ENCODE results near the gene TYW1B. TPM values are rescaled to one million over a fixed set of nuclear protein-coding genes. Genes with fewer than 3 reads are reported as not detected.
"Not testable (repeated sequence)": the region's sequence is repeated elsewhere in the genome, so short reads cannot be mapped to it uniquely, and the experiment has no call there.

TYW1B gene
- total RNA-seq, 1 donor from 2014 or later = 2.3 TPM

DNA sequence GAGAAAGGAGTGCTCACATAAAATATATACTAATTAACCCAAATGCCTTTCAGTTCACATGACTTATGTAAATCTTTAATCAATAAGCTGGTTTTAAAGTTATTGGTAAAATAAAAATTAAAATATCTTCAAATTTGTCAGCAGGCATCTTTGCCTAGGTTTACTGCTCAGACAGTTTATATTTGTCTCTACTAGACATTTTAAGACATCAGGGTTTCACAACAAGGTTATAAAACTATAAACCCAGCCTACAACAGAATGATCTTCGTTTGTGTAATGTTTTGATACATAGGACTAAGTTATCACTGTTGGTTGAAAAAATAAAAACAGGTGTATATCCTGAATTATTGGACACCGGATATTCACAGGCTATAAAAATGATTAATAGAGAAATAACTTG, 67.4 kb downstream of the TYW1B start:
- TF ChIP-seq, protein P1, sequence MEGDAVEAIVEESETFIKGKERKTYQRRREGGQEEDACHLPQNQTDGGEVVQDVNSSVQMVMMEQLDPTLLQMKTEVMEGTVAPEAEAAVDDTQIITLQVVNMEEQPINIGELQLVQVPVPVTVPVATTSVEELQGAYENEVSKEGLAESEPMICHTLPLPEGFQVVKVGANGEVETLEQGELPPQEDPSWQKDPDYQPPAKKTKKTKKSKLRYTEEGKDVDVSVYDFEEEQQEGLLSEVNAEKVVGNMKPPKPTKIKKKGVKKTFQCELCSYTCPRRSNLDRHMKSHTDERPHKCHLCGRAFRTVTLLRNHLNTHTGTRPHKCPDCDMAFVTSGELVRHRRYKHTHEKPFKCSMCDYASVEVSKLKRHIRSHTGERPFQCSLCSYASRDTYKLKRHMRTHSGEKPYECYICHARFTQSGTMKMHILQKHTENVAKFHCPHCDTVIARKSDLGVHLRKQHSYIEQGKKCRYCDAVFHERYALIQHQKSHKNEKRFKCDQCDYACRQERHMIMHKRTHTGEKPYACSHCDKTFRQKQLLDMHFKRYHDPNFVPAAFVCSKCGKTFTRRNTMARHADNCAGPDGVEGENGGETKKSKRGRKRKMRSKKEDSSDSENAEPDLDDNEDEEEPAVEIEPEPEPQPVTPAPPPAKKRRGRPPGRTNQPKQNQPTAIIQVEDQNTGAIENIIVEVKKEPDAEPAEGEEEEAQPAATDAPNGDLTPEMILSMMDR (IDR thresholded peaks at IDR 0.05) = no peak
- no peak overlapping the region for H3K4me3 Mint-ChIP-seq (ENCODE audit: unreplicated experiment)
- DNase-seq (ENCODE audit: extremely low spot score, unreplicated experiment) = no peak
- no peak overlapping the region for H3K27ac Mint-ChIP-seq (ENCODE audit: unreplicated experiment)
- no peaks in the 10 kb centered on the region for H3K4me1 Mint-ChIP-seq (ENCODE audit: unreplicated experiment)
- no peaks in the 10 kb centered on the region for H3K27me3 Mint-ChIP-seq (ENCODE audit: unreplicated experiment)
- peaks cover 6% of the 10 kb centered on the region for H3K36me3 Mint-ChIP-seq (ENCODE audit: unreplicated experiment)
- peaks cover 17% of the 10 kb centered on the region for H3K9me3 Mint-ChIP-seq (ENCODE audit: unreplicated experiment)

DNA sequence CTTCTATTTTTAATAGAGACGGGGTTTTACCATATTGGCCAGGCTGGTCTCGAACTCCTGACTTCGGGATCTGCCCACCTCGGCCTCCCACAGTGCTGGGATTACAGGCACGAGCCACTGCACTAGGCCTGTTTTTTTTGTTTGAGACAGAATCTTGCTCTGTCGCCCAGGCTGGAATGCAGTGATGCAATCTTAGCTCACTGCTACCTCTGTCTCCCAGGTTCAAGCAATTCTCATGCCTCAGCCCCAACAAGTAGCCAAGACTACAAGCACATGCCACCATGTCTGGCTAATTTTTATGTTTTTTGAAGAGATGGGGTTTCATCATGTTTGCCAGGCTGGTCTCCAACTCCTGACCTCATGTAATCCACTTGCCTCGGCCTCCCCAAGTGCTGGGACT, 73.7 kb downstream of the TYW1B start:
- no peak for DNase-seq (ENCODE audit: extremely low spot score, unreplicated experiment)
- TF ChIP-seq, protein P1 (IDR thresholded peaks at IDR 0.05) = no peak
- no peaks in the 10 kb centered on the region for H3K4me1 Mint-ChIP-seq (ENCODE audit: unreplicated experiment)
- peaks cover 8% of the 10 kb centered on the region for H3K9me3 Mint-ChIP-seq (ENCODE audit: unreplicated experiment)
- peaks cover 6% of the 10 kb centered on the region for H3K36me3 Mint-ChIP-seq (ENCODE audit: unreplicated experiment)
- no peaks in the 10 kb centered on the region for H3K27me3 Mint-ChIP-seq (ENCODE audit: unreplicated experiment)
- H3K27ac Mint-ChIP-seq (ENCODE audit: unreplicated experiment) = no peak overlapping the region
- no peak overlapping the region for H3K4me3 Mint-ChIP-seq (ENCODE audit: unreplicated experiment)

DNA sequence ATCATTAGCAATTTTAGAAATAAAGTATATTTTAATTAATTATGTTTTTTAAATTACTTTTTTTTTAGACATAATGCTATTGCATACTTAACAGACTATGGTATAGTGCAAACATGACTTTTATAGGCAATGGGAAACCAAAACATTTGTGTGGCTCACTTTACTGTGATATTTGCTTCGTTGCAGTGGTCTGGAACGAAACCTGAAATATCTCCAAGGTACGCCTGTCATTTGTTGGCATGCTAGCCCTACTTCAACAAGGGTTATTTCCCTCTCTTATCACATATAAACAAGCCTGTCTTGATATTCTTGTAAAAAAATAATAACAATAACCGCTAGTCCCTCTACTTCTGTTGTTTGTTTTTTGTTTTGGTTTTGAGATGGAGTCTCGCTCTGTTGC, 74.2 kb downstream of the TYW1B start:
- Mint-ChIP-seq H3K27ac (ENCODE audit: unreplicated experiment) (no peak overlapping the region), H3K4me1 (ENCODE audit: unreplicated experiment) (no peaks in the 10 kb centered on the region), H3K4me3 (ENCODE audit: unreplicated experiment) (no peak overlapping the region), H3K27me3 (ENCODE audit: unreplicated experiment) (no peaks in the 10 kb centered on the region), H3K36me3 (ENCODE audit: unreplicated experiment) (peaks cover 5% of the 10 kb centered on the region), H3K9me3 (ENCODE audit: unreplicated experiment) (peaks cover 5% of the 10 kb centered on the region)
- TF ChIP-seq, protein P1 (IDR thresholded peaks at IDR 0.05) = no peak
- no peak for DNase-seq (ENCODE audit: extremely low spot score, unreplicated experiment)

DNA sequence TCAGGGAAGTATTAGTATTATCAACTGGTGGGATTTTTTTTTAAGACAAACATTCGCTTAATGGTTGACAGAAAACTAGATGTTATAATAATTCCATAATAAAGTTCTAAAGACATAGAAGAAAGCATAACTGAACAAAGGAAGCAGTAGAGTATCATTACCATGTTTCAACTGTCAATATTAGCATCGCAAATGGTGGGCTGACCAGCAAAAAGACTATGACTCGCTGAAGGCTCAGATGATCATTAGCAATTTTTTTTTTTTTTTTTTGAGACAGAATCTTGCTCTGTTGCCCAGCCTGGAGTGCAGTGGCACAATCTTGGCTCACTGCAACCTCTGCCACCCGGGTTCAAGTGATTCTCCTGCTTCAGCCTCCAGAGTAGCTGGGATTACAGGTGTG, 74.8 kb downstream of the TYW1B start:
- not testable (repeated sequence) for H3K4me3 Mint-ChIP-seq (ENCODE audit: unreplicated experiment); H3K27me3 Mint-ChIP-seq (ENCODE audit: unreplicated experiment); H3K36me3 Mint-ChIP-seq (ENCODE audit: unreplicated experiment); H3K4me1 Mint-ChIP-seq (ENCODE audit: unreplicated experiment); H3K27ac Mint-ChIP-seq (ENCODE audit: unreplicated experiment); H3K9me3 Mint-ChIP-seq (ENCODE audit: unreplicated experiment); DNase-seq (ENCODE audit: extremely low spot score, unreplicated experiment)

DNA sequence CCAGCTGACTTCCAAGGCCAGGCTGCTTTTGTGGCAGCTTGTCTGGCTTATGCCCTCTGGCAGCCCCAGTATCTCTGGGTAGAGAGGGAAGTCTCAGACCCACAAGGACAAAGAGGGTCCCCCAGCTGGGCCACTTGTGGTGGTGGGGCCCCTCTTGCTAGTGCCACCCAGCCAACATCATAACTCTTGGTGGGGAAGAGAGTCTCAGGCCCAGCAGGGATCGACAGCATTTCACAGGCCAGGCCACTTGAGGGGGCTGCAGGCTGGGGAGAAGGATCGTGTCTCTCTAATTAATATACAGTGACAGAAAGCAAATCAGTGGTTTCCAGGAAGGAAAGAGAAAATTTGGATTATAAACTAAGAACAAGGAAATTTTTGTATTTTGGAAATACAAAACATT, 76.0 kb downstream of the TYW1B start:
- Mint-ChIP-seq H3K9me3 (ENCODE audit: unreplicated experiment) (no peaks in the 10 kb centered on the region), H3K27ac (ENCODE audit: unreplicated experiment) (no peak overlapping the region), H3K4me3 (ENCODE audit: unreplicated experiment) (no peak overlapping the region), H3K27me3 (ENCODE audit: unreplicated experiment) (no peaks in the 10 kb centered on the region), H3K36me3 (ENCODE audit: unreplicated experiment) (no peaks in the 10 kb centered on the region), H3K4me1 (ENCODE audit: unreplicated experiment) (no peaks in the 10 kb centered on the region)
- DNase-seq (ENCODE audit: extremely low spot score, unreplicated experiment) = no peak
- TF ChIP-seq, protein P1 (IDR thresholded peaks at IDR 0.05) = peak; percentile 12

DNA sequence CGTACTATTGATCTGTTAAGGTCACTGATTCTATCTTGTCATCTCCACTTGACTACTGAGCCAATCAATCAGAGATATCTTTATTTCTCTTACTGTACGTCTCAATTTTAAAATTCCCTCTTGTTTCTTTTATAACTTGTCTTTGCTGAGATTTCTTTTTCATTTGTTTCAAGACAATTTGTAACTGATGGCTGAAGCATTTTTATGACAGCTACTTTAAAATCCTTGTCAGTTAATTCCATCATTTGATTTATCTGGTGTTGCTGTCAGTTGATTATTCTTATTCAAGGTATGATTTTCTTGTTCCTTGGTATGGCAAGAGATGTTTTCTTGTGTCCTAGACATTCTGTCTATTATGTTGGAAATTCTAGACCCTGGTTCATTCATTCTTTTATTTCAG, 76.6 kb downstream of the TYW1B start:
- no peak overlapping the region for H3K4me3 Mint-ChIP-seq (ENCODE audit: unreplicated experiment)
- H3K27me3 Mint-ChIP-seq (ENCODE audit: unreplicated experiment) = no peaks in the 10 kb centered on the region
- H3K36me3 Mint-ChIP-seq (ENCODE audit: unreplicated experiment) = no peaks in the 10 kb centered on the region
- H3K4me1 Mint-ChIP-seq (ENCODE audit: unreplicated experiment) = no peaks in the 10 kb centered on the region
- H3K27ac Mint-ChIP-seq (ENCODE audit: unreplicated experiment) = no peak overlapping the region
- DNase-seq (ENCODE audit: extremely low spot score, unreplicated experiment) = no peak
- H3K9me3 Mint-ChIP-seq (ENCODE audit: unreplicated experiment) = no peaks in the 10 kb centered on the region
- TF ChIP-seq, protein P1 (IDR thresholded peaks at IDR 0.05) = no peak

DNA sequence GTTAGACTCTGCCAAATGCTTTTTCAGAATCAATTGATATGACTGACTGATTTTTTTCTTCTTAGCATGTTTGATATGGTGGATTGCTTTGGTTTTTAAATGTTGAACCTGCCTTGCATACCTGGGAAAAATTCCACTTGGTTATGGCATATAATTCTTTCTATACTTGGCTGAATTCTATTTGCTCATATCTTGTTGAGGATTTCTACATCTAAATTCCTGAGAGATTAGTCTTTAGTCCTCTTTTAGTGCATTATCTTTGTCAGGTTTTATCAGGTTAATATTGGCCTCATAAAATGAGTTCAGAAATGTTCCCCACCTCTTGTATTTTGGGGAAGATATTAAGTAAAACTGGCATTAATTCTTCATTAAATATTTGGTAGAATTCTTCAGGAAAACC, 79.4 kb downstream of the TYW1B start:
- not testable (repeated sequence) for H3K4me3 Mint-ChIP-seq (ENCODE audit: unreplicated experiment); H3K27ac Mint-ChIP-seq (ENCODE audit: unreplicated experiment); DNase-seq (ENCODE audit: extremely low spot score, unreplicated experiment); H3K27me3 Mint-ChIP-seq (ENCODE audit: unreplicated experiment); H3K36me3 Mint-ChIP-seq (ENCODE audit: unreplicated experiment); H3K9me3 Mint-ChIP-seq (ENCODE audit: unreplicated experiment); H3K4me1 Mint-ChIP-seq (ENCODE audit: unreplicated experiment)

DNA sequence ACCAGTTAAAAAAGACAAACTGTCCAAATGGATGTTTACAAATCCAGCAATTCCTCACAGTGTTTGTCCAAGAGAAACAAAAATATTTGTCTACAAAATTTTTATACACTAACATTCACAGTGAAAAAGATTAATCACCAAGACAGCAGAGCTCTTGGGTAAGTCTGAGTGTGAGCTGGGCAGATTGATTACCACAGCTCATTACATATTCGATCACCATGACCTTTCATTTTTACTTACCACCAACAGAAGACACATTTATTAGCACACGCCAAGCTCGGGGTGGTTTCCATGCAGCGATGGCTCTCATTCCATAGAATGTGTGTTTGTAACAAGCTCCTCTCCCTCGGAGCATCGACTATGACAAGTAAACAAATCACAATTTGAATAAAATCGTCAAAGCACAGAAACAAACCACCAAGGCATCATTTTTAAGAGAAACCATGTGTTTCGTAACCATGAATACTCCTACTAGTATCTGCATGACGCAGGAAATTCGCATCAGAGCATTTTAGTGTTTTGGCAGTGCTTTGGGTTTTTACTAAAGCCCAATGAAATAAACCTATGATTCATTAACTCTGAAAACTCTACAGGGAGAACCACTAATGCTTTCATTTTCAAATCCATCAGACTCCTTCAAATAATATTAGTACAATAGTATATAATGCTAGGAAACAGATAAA, 83.6 kb downstream of the TYW1B start:
- peaks cover 15% of the 10 kb centered on the region for H3K36me3 Mint-ChIP-seq (ENCODE audit: unreplicated experiment)
- H3K27ac Mint-ChIP-seq (ENCODE audit: unreplicated experiment); DNase-seq (ENCODE audit: extremely low spot score, unreplicated experiment); H3K27me3 Mint-ChIP-seq (ENCODE audit: unreplicated experiment); H3K4me3 Mint-ChIP-seq (ENCODE audit: unreplicated experiment); H3K4me1 Mint-ChIP-seq (ENCODE audit: unreplicated experiment): not testable (repeated sequence)
- peaks cover 17% of the 10 kb centered on the region for H3K9me3 Mint-ChIP-seq (ENCODE audit: unreplicated experiment)
